GM21723 (cell line): Measurements from ENCODE around the gene MUC5B.
"Not testable (repeated sequence)": the region's sequence is repeated elsewhere in the genome, so short reads cannot be mapped to it uniquely, and the experiment has no call there.

Experiments used
- ATAC-seq: cut with Tn5 transposase; IDR thresholded peaks from one replicate; pipeline ENCODE4 v1.9.1; 2021; ENCODE audit warnings: mild to moderate bottlenecking, moderate library complexity; ENCODE audit not compliant: unreplicated experiment

The MUC5B gene

GRCh38 chr11:1244557-1244956 lies 21.7 kb downstream of the MUC5B start:
- ATAC-seq: not testable (repeated sequence)

GRCh38 chr11:1245717-1246116 lies 22.9 kb downstream of the MUC5B start:
- ATAC-seq: not testable (repeated sequence)

- not testable (repeated sequence) for ATAC-seq
Observed at GRCh38 chr11:1246301-1246700, 23.4 kb downstream of the MUC5B start.

DNA sequence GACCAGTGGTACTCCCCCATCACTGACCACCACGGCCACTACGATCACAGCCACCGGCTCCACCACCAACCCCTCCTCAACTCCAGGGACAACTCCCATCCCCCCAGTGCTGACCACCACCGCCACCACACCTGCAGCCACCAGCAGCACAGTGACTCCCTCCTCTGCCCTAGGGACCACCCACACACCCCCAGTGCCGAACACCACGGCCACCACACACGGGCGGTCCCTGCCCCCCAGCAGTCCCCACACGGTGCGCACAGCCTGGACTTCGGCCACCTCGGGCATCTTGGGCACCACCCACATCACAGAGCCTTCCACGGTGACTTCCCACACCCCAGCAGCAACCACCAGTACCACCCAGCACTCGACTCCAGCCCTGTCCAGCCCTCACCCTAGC lies 24.2 kb downstream of the MUC5B start:
- ATAC-seq: not testable (repeated sequence)

DNA sequence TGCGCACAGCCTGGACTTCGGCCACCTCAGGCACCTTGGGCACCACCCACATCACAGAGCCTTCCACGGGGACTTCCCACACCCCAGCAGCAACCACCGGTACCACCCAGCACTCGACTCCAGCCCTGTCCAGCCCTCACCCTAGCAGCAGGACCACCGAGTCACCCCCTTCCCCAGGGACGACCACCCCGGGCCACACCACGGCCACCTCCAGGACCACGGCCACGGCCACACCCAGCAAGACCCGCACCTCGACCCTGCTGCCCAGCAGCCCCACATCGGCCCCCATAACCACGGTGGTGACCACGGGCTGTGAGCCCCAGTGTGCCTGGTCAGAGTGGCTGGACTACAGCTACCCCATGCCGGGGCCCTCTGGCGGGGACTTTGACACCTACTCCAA lies 26.1 kb downstream of the MUC5B start:
- not testable (repeated sequence) for ATAC-seq

DNA sequence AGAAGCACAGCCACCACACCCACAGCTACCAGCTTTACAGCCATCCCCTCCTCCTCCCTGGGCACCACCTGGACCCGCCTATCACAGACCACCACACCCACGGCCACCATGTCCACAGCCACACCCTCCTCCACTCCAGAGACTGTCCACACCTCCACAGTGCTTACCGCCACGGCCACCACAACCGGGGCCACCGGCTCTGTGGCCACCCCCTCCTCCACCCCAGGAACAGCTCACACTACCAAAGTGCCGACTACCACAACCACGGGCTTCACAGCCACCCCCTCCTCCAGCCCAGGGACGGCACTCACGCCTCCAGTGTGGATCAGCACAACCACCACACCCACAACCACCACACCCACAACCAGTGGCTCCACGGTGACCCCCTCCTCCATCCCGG lies 27.5 kb downstream of the MUC5B start:
- not testable (repeated sequence) for ATAC-seq

- no peak for ATAC-seq
Observed at GRCh38 chr11:1251236-1251770, 28.4 kb downstream of the MUC5B start.

- no peak for ATAC-seq
Observed at GRCh38 chr11:1252371-1253102, 29.7 kb downstream of the MUC5B start.

- no peak for ATAC-seq
Observed at GRCh38 chr11:1253103-1253485, 30.2 kb downstream of the MUC5B start.

GRCh38 chr11:1254086-1254648 lies 31.3 kb downstream of the MUC5B start:
- no peak for ATAC-seq

- ATAC-seq: no peak
Observed at GRCh38 chr11:1254733-1255132, 31.9 kb downstream of the MUC5B start.

GRCh38 chr11:1255151-1255550 lies 32.3 kb downstream of the MUC5B start:
- ATAC-seq: no peak

- ATAC-seq: no peak
Observed at GRCh38 chr11:1256257-1257045, 33.6 kb downstream of the MUC5B start.

DNA sequence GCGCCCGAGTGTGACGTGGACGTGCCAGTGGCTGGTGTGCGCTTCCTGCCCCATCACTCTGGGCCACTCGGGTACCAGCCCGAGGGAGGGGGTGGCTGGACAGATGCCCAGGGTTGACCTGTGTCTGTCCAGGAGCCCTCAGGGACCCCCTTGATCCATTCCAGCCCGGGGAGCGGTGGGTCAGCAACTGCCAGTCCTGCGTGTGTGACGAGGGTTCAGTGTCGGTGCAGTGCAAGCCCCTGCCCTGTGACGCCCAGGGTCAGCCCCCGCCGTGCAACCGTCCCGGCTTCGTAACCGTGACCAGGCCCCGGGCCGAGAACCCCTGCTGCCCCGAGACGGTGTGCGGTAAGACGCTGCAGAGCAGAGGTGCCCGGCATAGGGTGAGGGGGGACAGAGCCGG lies 34.5 kb downstream of the MUC5B start:
- ATAC-seq: no peak

DNA sequence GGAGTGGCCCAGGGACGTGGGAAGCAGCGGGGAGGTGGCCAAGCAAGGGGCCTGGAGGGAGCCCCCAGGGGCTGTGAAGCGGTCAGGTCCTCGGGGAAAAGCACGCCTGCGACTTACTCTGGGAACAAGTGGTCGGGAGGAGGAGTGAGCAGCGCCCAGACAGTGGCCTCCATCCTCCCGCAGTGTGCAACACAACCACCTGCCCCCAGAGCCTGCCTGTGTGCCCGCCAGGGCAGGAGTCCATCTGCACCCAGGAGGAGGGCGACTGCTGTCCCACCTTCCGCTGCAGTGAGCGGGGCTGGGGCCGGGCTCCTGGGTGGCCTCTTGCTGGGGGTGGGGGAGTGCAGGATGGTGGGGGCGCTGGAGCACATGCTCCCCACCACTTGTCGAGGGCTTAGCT lies 35.0 kb downstream of the MUC5B start:
- no peak for ATAC-seq

DNA sequence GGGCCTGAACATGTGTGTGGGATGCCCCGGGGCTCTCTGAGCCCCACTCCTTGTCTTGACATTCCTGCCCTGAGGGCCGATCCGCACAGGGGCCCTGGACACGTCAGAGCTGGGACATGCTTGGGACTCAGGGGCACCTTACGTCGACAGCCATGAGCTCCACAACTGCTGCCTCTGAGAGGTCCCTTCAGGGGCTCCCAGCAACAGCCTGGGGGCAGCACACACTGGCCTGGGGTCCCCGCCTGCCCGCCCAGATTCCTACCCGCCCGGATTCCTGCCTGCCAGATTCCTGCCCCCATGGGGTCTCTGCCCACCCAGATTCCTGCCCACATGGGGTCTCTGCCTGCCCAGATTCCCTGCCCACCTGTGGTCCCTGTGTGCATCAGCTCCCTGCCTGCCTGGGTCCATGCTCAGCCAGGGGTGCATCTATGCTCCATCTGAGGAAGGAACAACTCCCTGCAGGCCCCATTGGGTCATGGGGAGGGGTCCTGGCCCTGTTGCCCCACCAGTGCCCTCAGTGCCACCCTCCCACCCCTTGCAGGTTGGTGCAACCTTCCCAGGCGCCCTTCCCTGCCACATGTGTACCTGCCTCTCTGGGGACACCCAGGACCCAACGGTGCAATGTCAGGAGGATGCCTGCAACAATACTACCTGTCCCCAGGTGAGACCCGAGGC lies 35.7 kb downstream of the MUC5B start:
- ATAC-seq: no peak

DNA sequence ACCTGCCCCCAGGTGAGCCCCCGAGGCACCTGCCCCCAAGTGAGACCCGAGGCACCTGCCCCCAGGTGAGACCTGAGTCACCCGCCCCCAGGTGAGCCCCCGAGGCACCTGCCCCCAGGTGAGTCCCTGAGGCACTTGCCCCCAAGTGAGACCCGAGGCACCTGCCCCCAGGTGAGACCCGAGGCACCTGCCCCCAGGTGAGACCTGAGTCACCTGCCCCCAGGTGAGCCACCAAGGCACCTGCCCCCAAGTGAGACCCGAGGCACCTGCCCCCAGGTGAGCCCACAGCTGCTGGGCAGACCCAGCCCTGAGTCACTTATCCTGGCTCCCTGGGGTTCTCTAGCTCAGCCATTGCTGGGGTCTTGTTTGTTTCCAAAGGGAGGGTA lies 36.2 kb downstream of the MUC5B start:
- no peak for ATAC-seq

GRCh38 chr11:1259561-1259960 lies 36.7 kb downstream of the MUC5B start:
- no peak for ATAC-seq

DNA sequence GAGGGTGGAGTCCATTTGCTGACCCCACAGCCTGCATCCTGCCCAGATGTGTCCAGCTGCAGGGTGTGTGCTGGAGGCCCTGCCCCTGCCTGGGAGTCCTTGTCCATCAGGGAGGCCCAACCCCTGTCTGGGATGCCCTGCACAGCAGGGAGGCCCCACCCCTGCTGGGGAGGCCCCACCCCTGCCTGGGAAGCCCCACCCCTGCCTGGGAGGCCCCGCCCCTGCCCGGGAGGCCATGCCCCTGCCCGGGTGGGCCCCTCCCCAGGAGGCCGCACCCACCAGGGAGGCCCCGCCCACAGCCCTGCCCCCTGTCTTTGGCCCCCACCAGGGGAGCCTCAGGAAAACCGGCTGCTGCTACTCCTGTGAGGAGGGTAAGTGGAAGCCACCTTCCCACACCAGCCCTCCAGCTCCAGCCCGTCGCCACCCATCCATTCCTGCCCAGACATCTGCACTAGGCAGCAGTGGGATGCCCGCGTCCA lies 37.2 kb downstream of the MUC5B start:
- ATAC-seq: no peak

DNA sequence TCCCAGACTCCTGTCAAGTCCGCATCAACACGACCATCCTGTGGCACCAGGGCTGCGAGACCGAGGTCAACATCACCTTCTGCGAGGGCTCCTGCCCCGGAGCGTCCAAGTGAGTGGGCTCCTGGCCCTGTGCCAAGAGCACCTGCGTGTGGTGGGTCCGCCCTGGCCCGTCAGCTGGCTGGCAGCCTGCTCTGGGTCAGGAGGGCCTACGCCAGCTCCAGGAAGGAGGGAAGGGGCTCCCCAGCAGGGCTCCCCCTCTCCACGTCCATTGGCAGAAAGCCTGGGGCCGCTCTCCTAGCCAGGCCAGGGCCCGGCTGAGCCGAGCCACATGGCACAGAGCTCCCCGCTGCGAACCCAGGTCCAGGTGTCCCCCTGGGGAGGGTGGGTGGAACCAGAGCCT lies 37.8 kb downstream of the MUC5B start:
- ATAC-seq: no peak
